ENCODE data around the gene FOXI3. TPM values are rescaled to one million over a fixed set of nuclear protein-coding genes. Genes with fewer than 3 reads are reported as not detected.

Gene FOXI3
- not detected for polyA plus RNA-seq (2012; ENCODE audit: insufficient read depth, insufficient read length)

- DNase-seq (ENCODE audit: low read depth, low spot score), result no peak
- H3K4me3 ChIP-seq (ENCODE audit: low read length), result no peak within 1 kb of the TSS
Measured at GRCh38 chr2:88452565-88452905, at the start of gene FOXI3. FOXI3 (minus strand) TSS chr2:88452693; CDS start chr2:88452535, 158 bp downstream.

- H3K4me3 ChIP-seq (ENCODE audit: low read length), result no peak overlapping the region
- no peak for DNase-seq (ENCODE audit: low read depth, low spot score)
Measured at GRCh38 chr2:88500691-88501090, 48.2 kb upstream of the FOXI3 start.

DNA sequence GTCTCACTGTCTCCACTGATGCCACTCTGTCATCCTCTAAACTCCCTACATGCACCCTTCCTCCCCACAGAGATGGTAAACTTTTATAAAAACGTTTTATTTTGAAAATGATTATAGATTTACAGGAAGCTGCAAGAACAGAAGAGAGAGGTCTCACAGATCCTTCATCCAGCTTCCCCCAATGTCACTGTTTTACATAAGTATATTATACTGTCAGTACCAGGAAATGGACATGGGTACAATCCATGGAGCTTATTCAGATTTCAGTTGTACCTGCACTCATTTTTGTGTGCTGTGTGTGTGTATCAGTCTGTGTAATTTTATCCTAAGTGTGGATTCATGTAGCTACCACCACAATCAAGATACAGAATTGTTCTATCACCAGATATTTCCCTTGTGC lies 46.7 kb upstream of the FOXI3 start:
- no peak overlapping the region for H3K4me3 ChIP-seq (ENCODE audit: low read length)
- DNase-seq (ENCODE audit: low read depth, low spot score), result no peak

GRCh38 chr2:88493481-88493880 lies 41.0 kb upstream of the FOXI3 start:
- H3K4me3 ChIP-seq (ENCODE audit: low read length), result no peak overlapping the region
- DNase-seq (ENCODE audit: low read depth, low spot score), result no peak

DNA sequence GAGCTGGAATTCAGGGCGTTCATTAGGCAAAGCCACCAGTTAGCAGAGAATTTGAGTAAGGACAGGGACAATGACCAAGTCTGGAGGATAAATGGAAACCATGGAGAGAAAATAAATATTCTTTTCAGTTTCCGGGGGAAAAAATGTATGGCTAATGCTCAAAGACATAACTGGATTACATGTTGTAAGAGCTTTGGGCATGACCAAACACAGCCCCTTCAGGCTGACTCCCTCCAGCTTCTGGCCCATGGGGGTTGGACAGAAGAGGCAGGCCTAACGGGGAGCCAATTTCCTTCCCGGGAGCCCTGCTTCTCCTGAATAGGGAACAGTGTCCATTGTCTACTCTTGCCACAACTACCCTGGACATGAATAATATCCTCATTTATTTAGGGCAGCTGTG lies 39.5 kb upstream of the FOXI3 start:
- DNase-seq (ENCODE audit: low read depth, low spot score), result no peak
- H3K4me3 ChIP-seq (ENCODE audit: low read length), result no peak overlapping the region

GRCh38 chr2:88489181-88489580 lies 36.7 kb upstream of the FOXI3 start:
- H3K4me3 ChIP-seq (ENCODE audit: low read length), result no peak overlapping the region
- DNase-seq (ENCODE audit: low read depth, low spot score), result no peak

DNA sequence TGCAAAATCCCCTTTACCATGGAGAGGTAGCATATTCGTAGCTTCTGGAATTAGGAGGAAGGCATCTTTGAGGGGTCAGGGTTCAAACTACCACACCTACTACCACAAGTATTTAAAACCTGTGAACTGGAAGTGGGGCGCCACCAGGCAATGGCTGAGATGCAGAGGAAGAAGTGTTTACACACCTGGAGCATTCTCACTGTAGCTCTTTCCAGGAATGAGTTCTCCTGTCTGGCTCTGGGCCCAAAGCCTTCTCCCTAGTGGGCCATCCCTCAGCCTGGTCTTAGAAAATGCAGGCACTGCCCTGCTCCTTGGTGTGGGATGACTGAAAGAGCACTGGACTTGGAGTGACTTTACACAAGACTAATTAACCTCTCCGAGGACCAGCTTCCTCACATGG lies 30.7 kb upstream of the FOXI3 start:
- no peak for DNase-seq (ENCODE audit: low read depth, low spot score)

GRCh38 chr2:88481691-88482336 lies 29.3 kb upstream of the FOXI3 start:
- DNase-seq (ENCODE audit: low read depth, low spot score), result no peak
- no peak overlapping the region for H3K4me3 ChIP-seq (ENCODE audit: low read length)

More for the DNA sequence above, 30.7 kb upstream of the FOXI3 start:
- H3K4me3 ChIP-seq (ENCODE audit: low read length), result no peak overlapping the region

DNA sequence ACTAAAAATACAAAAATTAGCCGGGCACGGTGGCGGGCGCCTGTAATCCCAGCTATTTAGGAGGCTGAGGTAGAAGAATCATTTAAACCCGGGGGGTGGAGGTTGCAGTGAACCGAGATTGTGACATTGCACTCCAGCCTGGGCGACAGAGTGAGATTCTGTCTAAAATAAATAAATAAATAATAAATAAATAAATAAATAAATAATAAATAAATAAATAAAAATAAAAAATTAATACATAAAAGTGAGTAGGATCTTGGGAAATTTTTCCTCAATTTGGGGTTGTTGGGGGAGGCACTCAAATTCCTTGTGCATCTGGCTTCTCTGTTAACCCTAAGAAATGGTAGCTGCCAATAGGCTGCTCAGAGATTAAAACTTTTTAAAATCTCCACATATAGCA lies 20.3 kb upstream of the FOXI3 start:
- H3K4me3 ChIP-seq (ENCODE audit: low read length), result no peak overlapping the region
- DNase-seq (ENCODE audit: low read depth, low spot score), result no peak

DNA sequence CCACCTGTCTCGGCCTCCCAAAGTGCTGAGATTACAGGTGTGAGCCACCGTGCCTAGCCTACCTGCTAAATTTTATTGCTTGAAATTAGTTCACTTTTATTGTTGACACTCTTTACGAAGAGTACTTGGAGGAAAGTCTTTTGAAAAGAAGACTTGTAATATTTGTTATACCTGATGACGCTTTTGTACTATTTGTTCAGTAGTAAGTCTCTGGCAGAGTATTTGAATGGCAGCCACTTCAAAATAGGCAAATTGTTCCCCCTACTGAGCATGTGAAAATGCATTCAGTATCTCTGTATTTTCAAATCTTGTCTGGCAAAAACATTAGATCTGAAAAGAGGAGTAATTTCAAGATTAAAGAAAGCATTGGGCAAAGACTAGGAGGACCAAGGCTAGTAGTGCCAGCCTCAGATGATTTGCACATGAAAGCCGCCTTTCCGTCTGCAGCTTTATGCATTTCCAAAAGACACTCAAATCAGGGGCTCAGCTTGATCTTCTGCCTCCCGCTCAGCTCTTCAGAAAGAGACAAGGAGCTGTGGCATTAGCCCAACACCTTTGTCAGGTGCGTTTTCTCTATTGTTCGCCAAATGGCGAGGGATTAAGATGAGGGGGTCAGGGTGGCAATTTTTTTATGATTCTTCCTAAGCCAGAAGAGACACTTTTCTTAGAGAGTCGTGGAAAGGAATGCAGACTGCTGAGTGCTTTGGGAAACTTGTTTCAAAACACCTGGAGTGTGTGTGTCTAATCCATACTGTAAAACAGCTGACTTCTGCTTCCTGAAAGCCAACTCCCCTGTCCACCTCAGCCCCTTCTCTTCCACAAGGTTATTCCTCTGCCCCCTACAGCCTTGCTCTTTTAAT lies 18.8 kb upstream of the FOXI3 start:
- DNase-seq (ENCODE audit: low read depth, low spot score), result no peak
- H3K4me3 ChIP-seq (ENCODE audit: low read length), result no peak overlapping the region

- no peak for DNase-seq (ENCODE audit: low read depth, low spot score)
- H3K4me3 ChIP-seq (ENCODE audit: low read length), result no peak overlapping the region
Measured at GRCh38 chr2:88469202-88470114, 17.0 kb upstream of the FOXI3 start.

DNA sequence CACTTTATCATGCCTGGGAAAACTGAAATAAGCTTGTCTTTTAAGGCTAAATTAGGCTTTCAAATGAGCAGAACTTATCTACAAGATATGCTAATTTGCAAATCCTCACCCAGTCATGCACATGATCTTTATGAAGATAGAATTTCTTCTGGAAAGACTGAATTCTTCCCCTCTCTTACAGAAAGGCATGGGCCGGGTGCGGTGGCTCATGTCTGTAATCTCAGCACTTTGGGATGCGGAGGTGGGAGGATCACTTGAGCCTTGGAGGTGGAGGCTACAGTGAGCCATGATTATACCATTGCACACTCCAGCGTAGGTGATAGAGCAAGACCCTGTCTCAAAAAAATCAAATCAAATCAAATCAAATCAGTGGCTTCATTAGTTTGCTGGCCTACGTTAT lies 11.7 kb upstream of the FOXI3 start:
- no peak for DNase-seq (ENCODE audit: low read depth, low spot score)
- no peak overlapping the region for H3K4me3 ChIP-seq (ENCODE audit: low read length)

- DNase-seq (ENCODE audit: low read depth, low spot score), result no peak
- no peak overlapping the region for H3K4me3 ChIP-seq (ENCODE audit: low read length)
Measured at GRCh38 chr2:88458633-88459032, 6.1 kb upstream of the FOXI3 start.

DNA sequence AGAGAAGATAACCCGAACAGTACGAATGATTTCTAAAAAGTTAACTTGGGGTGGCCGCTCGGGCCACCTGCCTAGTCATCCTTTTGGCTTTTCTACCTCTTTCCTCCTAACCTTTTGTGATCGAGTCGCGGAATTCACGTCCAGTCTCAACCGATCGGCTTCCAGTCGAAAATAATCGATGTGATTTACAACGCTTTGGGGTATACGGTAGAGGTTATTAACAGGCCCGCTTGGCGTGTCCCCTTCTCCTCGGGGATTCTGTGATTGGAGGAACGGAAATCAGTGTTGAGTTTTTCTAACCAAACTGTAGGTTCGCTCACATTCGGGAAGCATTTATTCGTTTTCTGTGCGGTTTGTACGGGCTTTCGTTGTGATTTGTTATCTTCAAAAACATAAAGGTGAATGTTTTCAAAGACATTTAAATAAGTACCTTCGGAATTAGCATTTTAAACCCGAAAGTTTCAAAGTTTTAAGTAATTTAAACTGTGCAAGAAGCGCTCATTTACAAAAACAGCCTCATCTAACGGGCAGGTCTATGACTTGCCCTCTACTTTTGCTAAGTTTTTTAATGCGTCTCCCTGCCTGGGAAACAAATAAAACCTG lies 588 bp upstream of the FOXI3 start:
- DNase-seq (ENCODE audit: low read depth, low spot score), result no peak
- H3K4me3 ChIP-seq (ENCODE audit: low read length), result no peak overlapping the region

- DNase-seq (ENCODE audit: low read depth, low spot score), result no peak
Measured at GRCh38 chr2:88451811-88452564, 505 bp downstream of the FOXI3 start.

GRCh38 chr2:88450925-88451810 lies 1.3 kb downstream of the FOXI3 start:
- no peak overlapping the region for H3K4me3 ChIP-seq (ENCODE audit: low read length)

More at GRCh38 chr2:88451811-88452564, 505 bp downstream of the FOXI3 start:
- H3K4me3 ChIP-seq (ENCODE audit: low read length), result no peak overlapping the region

GRCh38 chr2:88450186-88450585 lies 2.3 kb downstream of the FOXI3 start:
- no peak for DNase-seq (ENCODE audit: low read depth, low spot score)
- H3K4me3 ChIP-seq (ENCODE audit: low read length), result no peak overlapping the region

More at GRCh38 chr2:88450925-88451810, 1.3 kb downstream of the FOXI3 start:
- DNase-seq (ENCODE audit: low read depth, low spot score), result no peak

DNA sequence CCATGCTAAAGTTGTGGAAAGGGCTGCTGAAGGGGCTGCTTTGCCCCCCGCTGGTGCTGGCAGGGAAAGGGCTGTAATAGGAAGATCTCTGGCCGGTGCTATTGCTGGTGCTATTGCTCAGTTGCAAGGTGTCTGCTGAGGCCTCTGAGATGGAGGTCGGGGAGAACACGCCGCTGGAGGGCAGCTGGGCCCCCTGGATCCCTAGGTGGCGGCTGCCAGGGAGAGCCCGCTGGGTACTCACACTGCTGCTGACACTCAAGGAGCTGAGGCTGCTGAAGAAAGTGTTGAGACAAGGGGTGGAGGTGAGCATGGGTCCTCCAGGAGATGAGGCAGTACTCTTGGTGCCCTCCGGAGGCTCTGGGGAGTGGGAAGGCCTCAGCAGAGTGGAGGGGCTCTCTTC lies 4.2 kb downstream of the FOXI3 start:
- H3K4me3 ChIP-seq (ENCODE audit: low read length), result no peak overlapping the region
- DNase-seq (ENCODE audit: low read depth, low spot score), result no peak
